Neural cell (in vitro differentiated cells): Measurements from ENCODE around the gene ESPNL.

Experiments
- MXI1 ChIP-seq: fragments of 450-650 bp; conservative IDR thresholded peaks from 2 replicates; pipeline ENCODE4 v1.6.1; 2014; ENCODE audit warnings: antibody characterized with exemption, mild to moderate bottlenecking; ENCODE audit not compliant: poor library complexity, severe bottlenecking
- TF ChIP-seq, protein P1 (sequence below): fragments of 450-650 bp; IDR thresholded peaks from 2 replicates; pipeline ENCODE4 v1.5.1; 2014; ENCODE audit warnings: antibody characterized with exemption, mild to moderate bottlenecking, moderate library complexity; ENCODE audit not compliant: poor library complexity, severe bottlenecking

DNA sequence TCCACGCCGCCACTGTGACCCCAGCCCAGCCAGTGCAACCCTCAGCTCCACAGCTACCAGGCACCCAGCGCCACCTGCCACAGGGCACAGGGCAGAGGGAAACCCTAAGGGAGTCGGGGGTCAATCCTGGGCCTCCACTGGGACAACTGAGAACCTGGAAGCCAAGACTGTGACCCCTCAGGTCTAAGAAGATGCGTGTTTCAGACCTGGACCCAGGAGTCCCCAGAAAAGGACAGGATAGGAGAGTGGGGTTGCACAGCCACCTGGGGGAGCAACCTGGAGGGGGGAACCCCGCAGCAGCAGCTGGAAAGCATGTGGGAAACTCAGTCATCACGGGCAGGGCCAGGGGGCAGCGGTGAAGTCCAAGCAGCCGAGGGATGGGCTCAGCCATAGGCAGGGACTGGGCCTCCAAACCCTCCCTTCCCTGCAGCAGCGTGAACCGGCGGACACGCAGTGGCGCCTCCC is 4.1 kb downstream of the ESPNL start:
- TF ChIP-seq, protein P1, sequence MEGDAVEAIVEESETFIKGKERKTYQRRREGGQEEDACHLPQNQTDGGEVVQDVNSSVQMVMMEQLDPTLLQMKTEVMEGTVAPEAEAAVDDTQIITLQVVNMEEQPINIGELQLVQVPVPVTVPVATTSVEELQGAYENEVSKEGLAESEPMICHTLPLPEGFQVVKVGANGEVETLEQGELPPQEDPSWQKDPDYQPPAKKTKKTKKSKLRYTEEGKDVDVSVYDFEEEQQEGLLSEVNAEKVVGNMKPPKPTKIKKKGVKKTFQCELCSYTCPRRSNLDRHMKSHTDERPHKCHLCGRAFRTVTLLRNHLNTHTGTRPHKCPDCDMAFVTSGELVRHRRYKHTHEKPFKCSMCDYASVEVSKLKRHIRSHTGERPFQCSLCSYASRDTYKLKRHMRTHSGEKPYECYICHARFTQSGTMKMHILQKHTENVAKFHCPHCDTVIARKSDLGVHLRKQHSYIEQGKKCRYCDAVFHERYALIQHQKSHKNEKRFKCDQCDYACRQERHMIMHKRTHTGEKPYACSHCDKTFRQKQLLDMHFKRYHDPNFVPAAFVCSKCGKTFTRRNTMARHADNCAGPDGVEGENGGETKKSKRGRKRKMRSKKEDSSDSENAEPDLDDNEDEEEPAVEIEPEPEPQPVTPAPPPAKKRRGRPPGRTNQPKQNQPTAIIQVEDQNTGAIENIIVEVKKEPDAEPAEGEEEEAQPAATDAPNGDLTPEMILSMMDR = no peak
- no peak for TF ChIP-seq MXI1
